Stimulated activated CD4-positive, alpha-beta T cell treated with anti-CD3 and anti-CD28 coated beads, Interleukin-4, amount 100 ng/mL, for 24 hours (primary cell): Measurements from ENCODE around the gene RNF103.
A peak's percentile ranks its signal among the peaks of the same experiment; 100 is the strongest.

Source experiments
- DNase-seq: peaks from one replicate; pipeline ENCODE4 v3.0.0-alpha.2; 2020

The RNF103 gene

DNA sequence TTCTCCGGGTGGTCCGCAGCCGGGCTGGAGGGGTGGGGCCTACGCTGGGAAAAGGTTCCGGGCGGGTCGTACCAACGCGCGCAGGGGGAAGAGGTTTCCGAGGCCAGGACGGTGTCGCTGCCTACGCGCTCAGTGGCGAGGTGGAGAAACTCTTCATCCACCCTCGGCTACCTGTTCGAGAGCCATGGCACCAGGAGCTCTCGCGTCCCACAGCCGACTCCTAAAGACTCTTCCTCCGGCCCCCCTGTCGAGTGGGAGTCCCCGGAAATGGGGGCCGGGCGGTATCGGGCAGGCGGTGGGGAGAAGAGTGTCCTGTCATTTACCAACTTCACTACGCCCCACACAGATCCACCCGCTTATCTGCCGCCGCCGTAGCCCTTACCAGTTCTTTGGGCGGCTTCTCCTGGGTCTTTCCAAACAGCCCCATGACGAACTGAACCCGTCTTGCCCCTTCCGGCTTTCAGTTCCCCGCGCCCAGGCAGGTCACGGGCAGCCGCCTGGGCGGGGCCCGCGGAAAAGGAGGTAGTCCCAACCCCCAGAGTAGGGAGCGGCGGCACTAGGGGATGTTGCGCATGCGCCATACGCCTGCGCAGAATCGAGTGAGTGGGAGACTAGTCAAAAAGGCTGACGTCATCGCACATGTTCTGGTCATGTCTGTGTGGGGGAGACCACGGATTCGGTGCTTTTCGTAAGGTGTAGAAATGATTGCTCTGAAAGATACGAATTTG, 60.6 kb downstream of the RNF103 start, which contains the start of gene CHMP3:
Gene CHMP3, minus strand, starts transcription at position 522 of the 728 bp plus-strand sequence. Its CDS starts 95 bp downstream, at position 427.
- DNase-seq, result peak; percentile 97

DNA sequence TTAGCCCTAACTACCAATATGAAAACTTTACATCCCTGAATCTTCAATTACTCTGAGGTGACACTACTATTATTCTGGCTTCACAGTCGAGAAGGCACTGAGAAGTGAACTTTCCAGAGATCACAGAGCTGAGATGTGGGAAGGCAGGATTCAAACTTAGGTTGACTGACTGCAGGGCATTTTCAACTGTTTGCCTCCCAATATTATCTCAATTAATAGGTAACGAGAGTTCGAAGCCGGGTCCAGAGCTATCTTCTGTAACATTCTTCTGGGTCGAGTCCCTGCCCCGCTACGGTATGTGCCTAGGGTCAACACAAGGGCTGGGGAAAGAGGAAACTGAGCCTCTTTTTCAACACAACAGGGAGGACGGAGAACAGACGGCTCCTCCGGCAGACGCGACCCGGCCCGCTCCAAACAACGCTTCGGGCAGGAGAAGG, 61.2 kb downstream of the RNF103 start:
- no peak for DNase-seq

DNA sequence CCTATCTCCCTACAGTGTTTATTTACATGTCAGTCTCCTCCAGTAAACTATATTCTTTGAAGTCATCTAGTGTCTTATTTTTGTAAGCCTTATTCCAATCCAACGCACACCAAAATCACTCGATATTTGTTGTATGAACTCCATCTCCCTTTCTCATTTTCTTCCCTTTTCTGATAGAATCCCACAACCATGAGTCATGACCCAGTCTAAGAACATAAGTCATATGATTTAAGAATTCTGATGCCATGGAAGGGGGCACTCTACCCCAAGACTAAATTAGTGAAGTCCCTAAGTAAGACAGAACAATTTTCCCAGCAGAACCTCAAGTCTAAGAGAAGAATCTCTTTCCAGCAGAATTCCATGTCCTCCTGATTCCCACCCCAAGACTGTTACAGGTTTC, 65.8 kb downstream of the RNF103 start:
- DNase-seq, result no peak

DNA sequence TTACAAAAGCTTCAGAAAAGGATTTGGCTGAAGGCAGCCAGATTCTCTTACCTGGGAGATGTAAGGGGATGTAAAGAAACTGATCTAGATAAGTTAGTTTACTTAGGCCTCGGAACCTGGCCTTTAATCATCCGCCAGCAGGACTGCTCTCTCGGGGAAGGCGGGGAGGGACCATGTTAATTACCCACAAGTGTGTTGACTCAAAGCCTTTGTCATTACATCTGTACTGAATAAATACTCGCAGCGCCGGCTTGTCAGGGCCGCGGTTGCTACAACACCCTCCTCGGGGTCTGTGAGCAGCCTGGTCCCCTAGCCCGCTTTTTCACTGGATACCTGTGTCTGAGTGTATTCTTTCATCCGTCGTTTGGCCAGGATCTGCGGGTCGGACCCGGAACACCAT, 67.2 kb downstream of the RNF103 start:
- DNase-seq, result no peak
